BJ (cell line): Measurements from ENCODE around the gene C11orf58. TPM values are rescaled to one million over a fixed set of nuclear protein-coding genes. Genes with fewer than 3 reads are reported as not detected.

ENCODE experiments used
- CTCF ChIA-PET: fragments of 350-600 bp; formaldehyde crosslinking; extraction: SDS; loops from one replicate; lab custom pipeline; 2021; ENCODE audit warnings: antibody characterized with exemption, inconsistent platforms; lab: Yijun Ruan, JAX
- POLR2A ChIA-PET: fragments of 300-600 bp; sonication (Branson Sonifier 250); formaldehyde crosslinking; extraction: SDS; loops from one replicate; lab custom pipeline; 2021; ENCODE audit warnings: antibody characterized with exemption; lab: Charles Lee
- DNase-seq: peaks from one replicate; pipeline ENCODE4 v3.0.0-alpha.2; 2011; ENCODE audit warnings: low read depth
- H3K27me3 ChIP-seq: 2 replicates; pipeline ENCODE4 v1.6.0; 2011; ENCODE audit warnings: low read length; ENCODE audit not compliant: control insufficient read depth, insufficient read depth
- H3K36me3 ChIP-seq: 2 replicates; pipeline ENCODE4 v1.5.1; 2011; ENCODE audit warnings: low read length; ENCODE audit not compliant: control insufficient read depth, insufficient read depth
- H3K4me3 ChIP-seq: 2 replicates; pipeline ENCODE4 v1.5.1; 2011; ENCODE audit warnings: low read depth, mild to moderate bottlenecking, control low read depth, low read length
- polyA plus RNA-seq: library from polyadenylated mRNA; depleted of rRNA; stranded (reverse); fragments of >200 nt; gene quantifications from 2 replicates; pipeline ENCODE4 v1.2.3, GENCODE V29; 2011
- TF ChIP-seq, protein P1 (sequence below): IDR thresholded peaks from 2 replicates; pipeline ENCODE4 v1.5.1; 2011; ENCODE audit warnings: low read depth, mild to moderate bottlenecking, control low read depth, inconsistent platforms, low read length, moderate library complexity; ENCODE audit not compliant: insufficient read depth

The C11orf58 gene
- polyA plus RNA-seq, 1 experiment = 115 TPM

DNA sequence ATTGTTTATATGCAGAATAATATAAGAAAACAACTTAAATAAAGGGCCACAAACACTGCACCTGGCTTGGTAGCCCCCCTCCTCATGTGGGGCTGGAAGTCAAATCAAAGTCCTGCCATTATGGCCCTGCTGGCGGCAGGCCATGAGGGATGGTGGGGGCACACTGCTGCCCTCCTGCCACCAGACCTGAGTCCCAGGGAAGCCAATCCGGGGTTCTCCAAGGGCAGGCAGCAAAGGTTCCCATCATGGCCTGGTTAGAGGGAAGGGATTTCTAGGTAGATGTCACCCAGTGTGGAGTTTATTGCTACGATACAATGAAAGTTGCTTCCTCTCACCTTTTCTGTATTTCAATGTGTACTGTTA lies 39.1 kb downstream of the C11orf58 start:
- no peaks in the 10 kb centered on the region for H3K36me3 ChIP-seq
- no peak overlapping the region for H3K4me3 ChIP-seq
- ChIA-PET POLR2A (no interaction called here), CTCF (interaction anchor here (2.1 kb wide), 1 partner anchor 8 kb away, joined by 13 read pairs; no protein-coding TSS in a partner anchor)
- no peak for DNase-seq
- peaks cover 10% of the 10 kb centered on the region for H3K27me3 ChIP-seq
- TF ChIP-seq, protein P1, sequence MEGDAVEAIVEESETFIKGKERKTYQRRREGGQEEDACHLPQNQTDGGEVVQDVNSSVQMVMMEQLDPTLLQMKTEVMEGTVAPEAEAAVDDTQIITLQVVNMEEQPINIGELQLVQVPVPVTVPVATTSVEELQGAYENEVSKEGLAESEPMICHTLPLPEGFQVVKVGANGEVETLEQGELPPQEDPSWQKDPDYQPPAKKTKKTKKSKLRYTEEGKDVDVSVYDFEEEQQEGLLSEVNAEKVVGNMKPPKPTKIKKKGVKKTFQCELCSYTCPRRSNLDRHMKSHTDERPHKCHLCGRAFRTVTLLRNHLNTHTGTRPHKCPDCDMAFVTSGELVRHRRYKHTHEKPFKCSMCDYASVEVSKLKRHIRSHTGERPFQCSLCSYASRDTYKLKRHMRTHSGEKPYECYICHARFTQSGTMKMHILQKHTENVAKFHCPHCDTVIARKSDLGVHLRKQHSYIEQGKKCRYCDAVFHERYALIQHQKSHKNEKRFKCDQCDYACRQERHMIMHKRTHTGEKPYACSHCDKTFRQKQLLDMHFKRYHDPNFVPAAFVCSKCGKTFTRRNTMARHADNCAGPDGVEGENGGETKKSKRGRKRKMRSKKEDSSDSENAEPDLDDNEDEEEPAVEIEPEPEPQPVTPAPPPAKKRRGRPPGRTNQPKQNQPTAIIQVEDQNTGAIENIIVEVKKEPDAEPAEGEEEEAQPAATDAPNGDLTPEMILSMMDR = no peak

DNA sequence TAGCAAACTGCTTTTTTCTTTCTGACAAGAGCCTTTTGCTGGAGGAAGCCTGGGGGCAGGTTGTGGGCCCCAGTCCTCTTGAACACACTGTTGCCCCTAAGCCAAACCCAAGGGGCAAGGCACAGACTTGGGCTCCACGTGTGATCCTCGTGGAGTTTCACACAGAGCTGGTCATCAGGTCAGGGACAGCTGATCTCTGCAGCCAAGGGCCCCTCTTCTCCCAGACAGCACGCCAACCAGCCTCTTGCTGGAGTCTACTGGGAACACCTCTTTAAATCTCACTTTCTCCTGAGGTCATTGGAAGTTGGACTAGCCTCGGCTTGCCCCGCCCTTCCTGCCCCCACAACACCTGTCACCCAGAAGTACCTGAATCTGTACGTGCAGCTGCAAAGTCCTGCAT lies 39.8 kb downstream of the C11orf58 start:
- H3K27me3 ChIP-seq = peaks cover 8% of the 10 kb centered on the region
- TF ChIP-seq, protein P1 = no peak
- ChIA-PET POLR2A (no interaction called here), CTCF (no interaction called here)
- no peaks in the 10 kb centered on the region for H3K36me3 ChIP-seq
- DNase-seq = no peak
- no peak overlapping the region for H3K4me3 ChIP-seq

DNA sequence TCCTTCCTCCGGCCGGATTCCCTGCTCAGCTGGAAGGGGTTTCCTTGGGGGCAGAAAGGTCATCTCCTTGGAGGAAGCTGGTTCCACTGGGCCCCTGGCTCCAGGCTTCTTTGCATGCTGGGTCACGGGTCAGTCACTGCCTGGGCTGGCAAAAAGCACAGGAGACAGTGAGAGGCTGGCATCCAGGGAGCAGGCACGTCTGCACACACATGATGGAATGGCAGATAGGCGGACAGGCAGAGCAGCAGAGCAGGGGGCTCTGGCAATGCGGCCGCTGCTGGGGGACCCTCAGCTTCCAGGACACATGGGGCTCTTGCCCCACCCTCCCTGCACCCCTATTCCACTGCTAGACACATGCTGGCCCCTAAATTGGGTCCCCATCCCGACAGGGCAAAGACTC lies 40.4 kb downstream of the C11orf58 start:
- TF ChIP-seq, protein P1 = no peak
- no peak for DNase-seq
- Histone ChIP-seq H3K27me3 (peaks cover 8% of the 10 kb centered on the region), H3K4me3 (no peak overlapping the region), H3K36me3 (no peaks in the 10 kb centered on the region)
- ChIA-PET CTCF (no interaction called here), POLR2A (no interaction called here)

DNA sequence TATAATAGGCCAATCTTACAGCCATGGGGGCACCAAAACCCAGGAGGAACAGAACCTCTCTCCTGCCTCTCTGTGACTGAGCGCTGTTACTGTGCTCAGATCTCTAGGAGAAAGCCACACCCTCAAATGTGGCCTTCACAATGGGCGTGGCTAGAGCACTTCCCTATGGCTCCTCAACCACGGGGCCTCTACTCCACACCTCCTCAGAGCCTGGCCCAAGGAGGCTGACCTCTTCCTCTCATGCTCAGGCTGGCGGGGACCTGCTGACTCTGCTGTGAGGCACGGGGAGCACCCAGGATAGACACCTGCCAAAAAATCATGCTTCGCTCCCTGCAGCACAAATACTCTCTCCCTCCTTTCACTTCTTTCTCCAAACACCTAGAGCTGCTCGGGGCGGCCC lies 41.0 kb downstream of the C11orf58 start:
- ChIA-PET POLR2A (no interaction called here), CTCF (interaction anchor here (0.9 kb wide), 1 partner anchor 17 kb away, joined by 3 read pairs; no protein-coding TSS in a partner anchor)
- no peak overlapping the region for H3K4me3 ChIP-seq
- no peak for DNase-seq
- TF ChIP-seq, protein P1 = no peak
- H3K27me3 ChIP-seq = peaks cover 4% of the 10 kb centered on the region
- H3K36me3 ChIP-seq = no peaks in the 10 kb centered on the region

DNA sequence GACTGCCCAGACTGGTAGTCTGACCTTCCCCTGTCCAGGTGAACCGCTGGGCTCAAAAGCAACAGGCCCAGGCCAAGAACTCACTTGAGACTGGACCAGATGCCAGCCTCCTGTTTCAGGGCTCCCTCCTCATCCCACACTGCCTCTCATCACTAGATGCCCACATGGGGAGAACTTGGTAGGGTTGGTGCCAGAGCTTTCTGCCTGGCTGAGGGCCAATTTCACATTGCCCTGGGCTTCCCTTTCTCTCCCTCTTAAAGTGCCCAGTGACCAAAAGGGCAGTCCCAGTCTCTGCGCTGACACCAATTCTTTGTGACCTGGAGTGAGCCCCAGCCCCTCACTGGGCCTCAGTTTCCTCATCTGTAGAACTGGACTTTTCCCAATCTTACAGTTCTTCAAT lies 41.7 kb downstream of the C11orf58 start:
- TF ChIP-seq, protein P1 = no peak
- no peak overlapping the region for H3K4me3 ChIP-seq
- H3K27me3 ChIP-seq = 0 out of 2 replicates have a peak, but pooled peaks cover 2% of the 10 kb centered on the region
- no peaks in the 10 kb centered on the region for H3K36me3 ChIP-seq
- CTCF ChIA-PET = interaction anchor here (0.9 kb wide), 1 partner anchor 18 kb away, joined by 3 read pairs; no protein-coding TSS in a partner anchor
- no peak for DNase-seq
- POLR2A ChIA-PET = no interaction called here
